ENCODE results near the gene SNAP91. TPM values are rescaled to one million over a fixed set of nuclear protein-coding genes. Genes with fewer than 3 reads are reported as not detected.

The SNAP91 gene
- total and polyA plus RNA-seq, 2 donors (not counting 3 experiments of a cell fraction or from before 2014, with no cell fraction given): 1.3 to 1.5 TPM

DNA sequence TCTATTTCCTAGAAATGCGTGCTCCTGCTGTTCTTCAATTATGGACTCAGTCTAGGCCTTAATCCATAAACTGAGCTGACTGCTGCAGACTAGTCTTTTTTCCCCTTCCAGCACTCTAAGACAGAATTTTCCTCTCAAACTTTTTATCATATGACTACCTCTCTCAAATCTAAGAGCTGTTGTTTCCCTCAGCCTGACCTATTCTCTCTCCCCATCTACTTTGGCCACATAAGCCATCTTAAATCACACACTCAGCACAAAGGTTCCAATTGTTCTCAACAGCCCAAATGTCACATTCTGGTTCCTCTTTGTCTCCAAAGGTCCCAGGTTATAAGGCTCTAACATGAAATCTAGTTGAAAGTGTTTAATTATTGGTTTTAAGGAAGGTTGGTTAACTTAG lies 111.4 kb downstream of the SNAP91 start:
- Histone ChIP-seq H3K9me1 (replicated peaks; ENCODE audit: control insufficient read depth, extremely low read depth, insufficient read depth, low read length) (no peaks in the 10 kb centered on the region), H3K36me3 (ENCODE audit: control insufficient read depth in 2 of 2, extremely low read depth in 1 of 2, insufficient read depth in 2 of 2, low read length in 2 of 2) (no peaks in the 10 kb centered on the region), H3K79me2 (ENCODE audit: control insufficient read depth, insufficient read depth, low read length) (no peaks in the 10 kb centered on the region), H3K9ac (replicated peaks; ENCODE audit: extremely low read depth, insufficient read depth, low read length) (no peak overlapping the region), H3K4me3 (replicated peaks in 1 of 3; ENCODE audit: insufficient read depth in 1 of 3, low read depth in 1 of 3, low read length in 3 of 3) (no peak overlapping the region), H3K27me3 (ENCODE audit: control insufficient read depth in 2 of 2, insufficient read depth in 2 of 2, low read length in 2 of 2) (no peaks in the 10 kb centered on the region), H3K4me2 (ENCODE audit: insufficient read depth, low read length) (no peak overlapping the region), H2AFZ (ENCODE audit: low read depth, low read length) (no peak overlapping the region), H3K4me1 (ENCODE audit: control insufficient read depth, extremely low read depth, insufficient read depth, low read length) (no peaks in the 10 kb centered on the region), H4K20me1 (replicated peaks; ENCODE audit: control insufficient read depth, extremely low read depth, insufficient read depth, low read length) (no peaks in the 10 kb centered on the region), H3K9me3 (replicated peaks; ENCODE audit: control insufficient read depth, insufficient read depth, low read length) (no peaks in the 10 kb centered on the region), H3K27ac (ENCODE audit: insufficient read depth, low read depth, low read length) (no peak overlapping the region)
- BruUV-seq (replicated peaks): no TSS peak
- CTCF ChIA-PET: interaction anchor here (0.9 to 5.9 kb wide), 4 partner anchors 8 to 18 kb away, joined by 3 to 33 read pairs (median 4); no protein-coding TSS in a partner anchor
- intact Hi-C loops (cut with micrococcal nuclease) (no loop called here), dilution Hi-C loops (cut with MboI; ENCODE audit: extremely low pct_ligation_motif_present, low sequenced_read_pairs) (no loop called here)
- FAIRE-seq (no peak), DNase-seq (ENCODE audit: low read depth, low spot score) (no peak)
- POLR2A ChIA-PET: no interaction called here
- no peak for TF ChIP-seq JUN (IDR thresholded peaks at IDR 0.05; ENCODE audit: borderline replicate concordance, insufficient read depth, insufficient read length, low read depth)
- TF ChIP-seq POLR2A (IDR thresholded peaks at IDR 0.05; ENCODE audit: low read depth, low read length): no peak
- TF ChIP-seq, protein P1, sequence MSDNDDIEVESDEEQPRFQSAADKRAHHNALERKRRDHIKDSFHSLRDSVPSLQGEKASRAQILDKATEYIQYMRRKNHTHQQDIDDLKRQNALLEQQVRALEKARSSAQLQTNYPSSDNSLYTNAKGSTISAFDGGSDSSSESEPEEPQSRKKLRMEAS (IDR thresholded peaks at IDR 0.05; ENCODE audit: insufficient read depth, insufficient read length): no peak
- no peak for TF ChIP-seq POLR2AphosphoS5 (IDR thresholded peaks at IDR 0.05; ENCODE audit: insufficient read depth, low read depth, low read length)
- TF ChIP-seq GATA2 (IDR thresholded peaks at IDR 0.05; ENCODE audit: insufficient read depth, insufficient read length, low read depth, low read length): no peak
- no peak for TF ChIP-seq MYC (IDR thresholded peaks at IDR 0.05; ENCODE audit: low read depth, low read length)
- TF ChIP-seq FOS (IDR thresholded peaks at IDR 0.05; ENCODE audit: borderline replicate concordance, insufficient read depth, low read length): no peak
- TF ChIP-seq, protein P2, sequence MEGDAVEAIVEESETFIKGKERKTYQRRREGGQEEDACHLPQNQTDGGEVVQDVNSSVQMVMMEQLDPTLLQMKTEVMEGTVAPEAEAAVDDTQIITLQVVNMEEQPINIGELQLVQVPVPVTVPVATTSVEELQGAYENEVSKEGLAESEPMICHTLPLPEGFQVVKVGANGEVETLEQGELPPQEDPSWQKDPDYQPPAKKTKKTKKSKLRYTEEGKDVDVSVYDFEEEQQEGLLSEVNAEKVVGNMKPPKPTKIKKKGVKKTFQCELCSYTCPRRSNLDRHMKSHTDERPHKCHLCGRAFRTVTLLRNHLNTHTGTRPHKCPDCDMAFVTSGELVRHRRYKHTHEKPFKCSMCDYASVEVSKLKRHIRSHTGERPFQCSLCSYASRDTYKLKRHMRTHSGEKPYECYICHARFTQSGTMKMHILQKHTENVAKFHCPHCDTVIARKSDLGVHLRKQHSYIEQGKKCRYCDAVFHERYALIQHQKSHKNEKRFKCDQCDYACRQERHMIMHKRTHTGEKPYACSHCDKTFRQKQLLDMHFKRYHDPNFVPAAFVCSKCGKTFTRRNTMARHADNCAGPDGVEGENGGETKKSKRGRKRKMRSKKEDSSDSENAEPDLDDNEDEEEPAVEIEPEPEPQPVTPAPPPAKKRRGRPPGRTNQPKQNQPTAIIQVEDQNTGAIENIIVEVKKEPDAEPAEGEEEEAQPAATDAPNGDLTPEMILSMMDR (IDR thresholded peaks at IDR 0.05; ENCODE audit: extremely low read depth in 1 of 2, insufficient read depth in 1 of 2, low read depth in 1 of 2, low read length in 2 of 2): no peak
